VCaP (cell line): ENCODE measurements around the gene PLCB4.
"Not testable (repeated sequence)": the region's sequence is repeated elsewhere in the genome, so short reads cannot be mapped to it uniquely, and the experiment has no call there.

Experiments used
- H3K27ac ChIP-seq: fragments of 450-650 bp; 2 replicates; pipeline ENCODE4 v1.5.1; 2017
- TF ChIP-seq, protein P1 (sequence below): fragments of 450-650 bp; conservative IDR thresholded peaks from 2 replicates; pipeline ENCODE4 v1.5.1; 2017; ENCODE audit warnings: mild to moderate bottlenecking, moderate library complexity

Gene PLCB4

DNA sequence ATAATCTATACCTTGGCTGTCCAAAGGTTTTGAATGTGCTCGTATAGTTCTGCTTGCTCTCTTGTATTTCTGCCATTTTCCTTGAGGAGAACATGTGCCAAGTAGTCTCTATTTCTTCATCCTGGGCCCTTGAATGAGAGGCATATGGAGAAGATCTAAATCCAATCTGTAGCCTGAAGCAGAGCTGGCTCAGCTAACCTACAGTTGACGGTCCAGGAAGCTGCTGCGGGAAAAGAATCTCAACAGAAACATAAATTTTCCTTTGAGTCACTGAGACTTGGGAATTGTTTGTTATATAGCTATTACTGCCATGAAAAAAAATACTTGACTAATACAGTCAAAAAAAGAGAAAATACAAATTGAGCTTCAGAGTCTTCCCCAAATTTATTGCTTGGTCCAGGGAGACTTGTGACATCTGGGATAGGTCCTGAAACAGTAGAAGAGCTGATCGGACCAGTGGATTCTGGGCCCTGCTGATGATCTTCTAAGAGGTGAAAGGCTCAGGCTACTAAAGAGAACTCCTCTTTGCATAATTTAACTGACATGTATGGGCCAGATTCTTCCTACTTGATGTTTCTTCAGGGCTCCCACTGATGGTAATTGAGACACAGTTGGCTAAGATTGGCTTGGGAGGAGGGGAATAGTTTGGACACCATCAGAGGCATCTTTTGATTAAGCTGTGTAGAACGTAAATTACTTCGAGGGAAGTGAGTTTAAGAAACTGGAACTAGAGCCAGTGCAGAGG, 29.9 kb upstream of the PLCB4 start:
- TF ChIP-seq, protein P1, sequence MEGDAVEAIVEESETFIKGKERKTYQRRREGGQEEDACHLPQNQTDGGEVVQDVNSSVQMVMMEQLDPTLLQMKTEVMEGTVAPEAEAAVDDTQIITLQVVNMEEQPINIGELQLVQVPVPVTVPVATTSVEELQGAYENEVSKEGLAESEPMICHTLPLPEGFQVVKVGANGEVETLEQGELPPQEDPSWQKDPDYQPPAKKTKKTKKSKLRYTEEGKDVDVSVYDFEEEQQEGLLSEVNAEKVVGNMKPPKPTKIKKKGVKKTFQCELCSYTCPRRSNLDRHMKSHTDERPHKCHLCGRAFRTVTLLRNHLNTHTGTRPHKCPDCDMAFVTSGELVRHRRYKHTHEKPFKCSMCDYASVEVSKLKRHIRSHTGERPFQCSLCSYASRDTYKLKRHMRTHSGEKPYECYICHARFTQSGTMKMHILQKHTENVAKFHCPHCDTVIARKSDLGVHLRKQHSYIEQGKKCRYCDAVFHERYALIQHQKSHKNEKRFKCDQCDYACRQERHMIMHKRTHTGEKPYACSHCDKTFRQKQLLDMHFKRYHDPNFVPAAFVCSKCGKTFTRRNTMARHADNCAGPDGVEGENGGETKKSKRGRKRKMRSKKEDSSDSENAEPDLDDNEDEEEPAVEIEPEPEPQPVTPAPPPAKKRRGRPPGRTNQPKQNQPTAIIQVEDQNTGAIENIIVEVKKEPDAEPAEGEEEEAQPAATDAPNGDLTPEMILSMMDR, result no peak
- no peak overlapping the region for H3K27ac ChIP-seq

DNA sequence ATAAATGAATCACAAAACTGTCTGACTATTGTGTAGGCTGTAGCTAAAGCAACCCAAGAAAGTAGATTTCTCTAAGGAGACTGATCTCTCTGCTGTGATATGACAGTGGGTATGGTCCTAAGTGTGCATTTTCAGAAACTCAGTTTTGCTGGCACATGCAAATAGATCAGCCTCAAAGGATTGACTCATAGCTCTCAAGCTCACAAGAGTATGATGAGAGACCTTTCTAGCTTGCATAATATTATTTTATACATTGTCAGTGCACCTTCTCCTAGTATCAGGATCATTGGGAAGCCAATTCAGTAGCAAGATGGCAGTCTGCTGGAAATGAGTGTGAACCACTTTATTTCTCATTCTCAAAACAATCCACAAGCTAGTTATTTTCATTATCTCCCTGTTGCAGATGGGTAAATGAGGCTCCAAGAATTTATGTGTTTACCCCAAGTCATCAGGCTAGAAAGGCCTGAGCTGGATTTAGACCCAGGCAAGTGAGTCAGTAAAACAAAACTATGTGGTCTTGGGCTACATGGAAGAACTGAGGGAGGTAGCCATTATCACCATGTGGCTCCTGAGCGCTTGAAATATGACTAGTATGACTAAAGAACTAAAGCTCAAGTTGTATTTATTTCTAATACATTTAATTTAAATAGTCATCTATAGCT, 27.9 kb upstream of the PLCB4 start:
- TF ChIP-seq, protein P1, result no peak
- H3K27ac ChIP-seq, result no peak overlapping the region

DNA sequence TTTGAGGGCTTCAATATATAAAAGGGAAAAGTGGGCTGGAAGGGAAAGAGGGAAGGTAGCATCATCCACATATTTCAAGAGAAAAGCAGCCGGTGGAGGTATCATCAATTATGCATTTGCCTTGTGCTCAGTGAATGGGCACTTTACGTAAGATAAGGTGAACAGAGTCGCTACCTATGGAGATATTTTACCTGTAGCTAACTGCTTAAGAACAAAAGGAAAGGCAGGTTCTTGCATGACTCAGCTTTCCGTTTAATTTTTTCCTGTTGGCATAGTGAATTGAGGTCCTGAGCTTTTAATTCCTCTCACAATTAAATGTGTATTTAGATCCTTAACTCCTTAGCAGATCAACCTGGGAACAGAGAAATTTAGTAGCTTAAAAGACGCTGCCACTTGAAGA, 25.5 kb upstream of the PLCB4 start:
- TF ChIP-seq, protein P1, result no peak
- H3K27ac ChIP-seq, result no peak overlapping the region

DNA sequence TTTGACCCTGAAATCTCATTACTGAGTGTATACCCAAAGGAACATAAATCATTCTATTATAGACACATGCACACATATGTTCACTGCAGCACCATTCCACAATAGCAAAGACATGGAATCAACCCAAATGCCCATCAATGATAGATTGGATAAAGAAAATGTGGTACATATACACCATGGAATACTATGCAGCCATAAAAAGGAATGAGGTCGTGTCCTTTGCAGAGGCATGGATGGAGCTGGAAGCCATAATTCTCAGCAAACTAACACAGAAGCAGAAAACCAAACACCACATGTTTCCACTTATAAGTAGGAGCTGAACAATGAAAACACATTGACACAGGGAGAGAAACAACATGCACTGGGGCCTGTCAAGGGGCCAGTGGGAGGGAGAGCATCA, 21.0 kb upstream of the PLCB4 start:
- H3K27ac ChIP-seq, result not testable (repeated sequence)

DNA sequence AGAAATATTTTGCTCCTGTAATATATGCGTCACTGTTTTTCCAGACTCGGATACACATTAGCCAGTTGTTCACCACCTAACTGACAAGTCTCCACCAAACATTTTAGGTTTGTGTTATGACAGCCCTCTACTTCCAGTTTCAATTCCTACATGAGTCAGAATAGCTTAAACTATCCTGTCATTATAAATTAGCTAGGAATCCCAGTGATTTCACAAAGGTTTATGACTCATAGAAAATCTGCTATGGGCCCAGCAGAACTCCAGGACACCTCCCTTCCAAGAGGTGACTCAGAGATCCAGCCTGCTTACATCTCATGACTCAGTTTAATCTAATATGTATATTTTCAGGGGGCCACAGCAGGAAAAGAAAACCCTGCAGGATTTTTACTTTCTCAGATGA, 17.4 kb upstream of the PLCB4 start:
- TF ChIP-seq, protein P1, result no peak
- H3K27ac ChIP-seq, result no peak overlapping the region

DNA sequence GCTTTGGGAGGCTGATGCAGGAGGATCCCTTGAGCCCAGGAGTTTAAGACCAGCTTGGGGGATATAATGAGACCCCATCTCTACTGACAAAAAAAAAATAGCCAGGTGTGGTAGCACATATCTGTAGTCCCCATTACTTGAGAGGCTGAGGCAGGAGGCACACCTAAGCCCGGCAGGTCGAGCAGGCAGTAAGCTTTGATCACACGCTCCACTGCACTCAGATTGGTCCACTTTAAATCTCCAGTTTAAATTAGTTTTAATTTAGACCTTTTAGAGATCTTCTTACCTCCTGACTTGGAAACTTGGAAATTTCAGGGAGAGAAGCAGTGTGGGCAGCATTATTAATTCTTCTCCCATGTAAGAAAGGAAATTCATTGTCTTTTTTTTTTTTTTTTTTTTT, 16.8 kb upstream of the PLCB4 start:
- no peak overlapping the region for H3K27ac ChIP-seq
- TF ChIP-seq, protein P1, result no peak

DNA sequence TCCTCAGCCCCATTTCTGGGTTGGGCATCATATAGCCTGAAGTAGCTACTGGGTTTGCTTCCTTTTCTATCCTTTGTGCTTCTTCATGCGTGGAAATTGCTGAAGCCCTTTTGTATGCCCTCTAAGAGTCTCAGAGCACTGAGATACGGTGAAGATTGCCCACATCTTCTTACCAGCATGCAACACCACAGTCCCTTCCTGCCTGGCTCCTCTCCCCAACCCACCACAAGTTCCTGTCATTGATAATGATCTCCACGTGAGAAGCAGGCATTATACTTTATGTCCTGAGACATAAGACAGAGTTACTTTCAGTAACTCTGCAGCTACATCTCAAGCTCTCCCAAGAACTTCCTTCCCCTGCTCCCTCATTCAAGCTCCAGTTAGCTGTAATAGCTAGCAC, 15.8 kb upstream of the PLCB4 start:
- TF ChIP-seq, protein P1, result no peak
- H3K27ac ChIP-seq, result no peak overlapping the region

DNA sequence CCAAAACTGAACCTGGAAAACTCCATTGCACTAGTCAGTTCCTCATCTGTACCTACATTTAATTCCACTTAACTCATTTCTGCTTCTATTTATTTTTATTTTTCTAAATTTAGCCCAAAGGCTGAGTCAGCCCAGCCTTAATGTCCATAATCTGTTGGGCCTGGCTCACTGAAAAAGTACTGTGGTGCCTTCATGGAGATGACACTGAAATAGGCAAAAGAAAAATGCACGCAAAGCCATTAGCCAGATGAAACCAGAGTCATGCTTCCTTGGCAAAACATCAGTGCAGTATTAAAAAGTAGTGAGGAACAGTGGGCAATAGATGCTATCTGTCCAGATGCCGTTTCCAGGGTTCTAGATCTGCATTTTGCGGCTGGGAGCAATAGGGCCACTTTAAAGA, 14.7 kb upstream of the PLCB4 start:
- H3K27ac ChIP-seq, result no peak overlapping the region
- TF ChIP-seq, protein P1, result no peak
